Cerebellar cortex (tissue), 1 donor: ENCODE measurements around the gene PDIA4.
"Not testable (repeated sequence)": the region's sequence is repeated elsewhere in the genome, so short reads cannot be mapped to it uniquely, and the experiment has no call there.

Experiments
- DNase-seq: peaks from one replicate; pipeline ENCODE4 v3.0.0-alpha.2; 2015; ENCODE audit warnings: low spot score

PDIA4 gene

GRCh38 chr7:149003018-149003417, 25.3 kb downstream of the PDIA4 start:
- DNase-seq: no peak

- DNase-seq: no peak
Measured at GRCh38 chr7:149002604-149003003, 25.7 kb downstream of the PDIA4 start.

- DNase-seq: no peak
Measured at GRCh38 chr7:149001427-149002068, 26.8 kb downstream of the PDIA4 start.

- no peak for DNase-seq
Measured at GRCh38 chr7:149000961-149001360, 27.3 kb downstream of the PDIA4 start.

- no peak for DNase-seq
Measured at GRCh38 chr7:148999192-148999591, 29.1 kb downstream of the PDIA4 start.

- DNase-seq: no peak
Measured at GRCh38 chr7:148997497-148997896, 30.8 kb downstream of the PDIA4 start.

- no peak for DNase-seq
Measured at GRCh38 chr7:148994576-148994975, 33.7 kb downstream of the PDIA4 start.

GRCh38 chr7:148993193-148993592, 35.1 kb downstream of the PDIA4 start:
- no peak for DNase-seq

GRCh38 chr7:148991536-148991935, 36.8 kb downstream of the PDIA4 start:
- DNase-seq: no peak

- peak; percentile 61 for DNase-seq
Measured at GRCh38 chr7:148987751-148988512, 40.4 kb downstream of the PDIA4 start.

GRCh38 chr7:148987010-148987750, 41.1 kb downstream of the PDIA4 start:
- peak; percentile 98 for DNase-seq

GRCh38 chr7:148986742-148987009, 41.6 kb downstream of the PDIA4 start:
- DNase-seq: no peak

- peak; percentile 92 for DNase-seq
Measured at GRCh38 chr7:148983200-148984146, 44.8 kb downstream of the PDIA4 start.

- DNase-seq: peak; percentile 77
Measured at GRCh38 chr7:148982654-148983199, 45.6 kb downstream of the PDIA4 start.

- DNase-seq: no peak
Measured at GRCh38 chr7:148979827-148980226, 48.5 kb downstream of the PDIA4 start.

- not testable (repeated sequence) for DNase-seq
Measured at GRCh38 chr7:148979072-148979471, 49.2 kb downstream of the PDIA4 start.

- no peak for DNase-seq
Measured at GRCh38 chr7:148978091-148978490, 50.2 kb downstream of the PDIA4 start.

GRCh38 chr7:148975896-148976295, 52.4 kb downstream of the PDIA4 start:
- no peak for DNase-seq

GRCh38 chr7:148973256-148973655, 55.0 kb downstream of the PDIA4 start:
- DNase-seq: no peak

GRCh38 chr7:148972375-148972774, 55.9 kb downstream of the PDIA4 start:
- DNase-seq: no peak

- DNase-seq: no peak
Measured at GRCh38 chr7:148967602-148968001, 60.7 kb downstream of the PDIA4 start.

GRCh38 chr7:148967032-148967372, 61.3 kb downstream of the PDIA4 start:
- DNase-seq: no peak
